Small intestine (tissue), 7 donors: ENCODE results near the gene KIAA1755. TPM values are rescaled to one million over a fixed set of nuclear protein-coding genes. Genes with fewer than 3 reads are reported as not detected.

Experiments used
- DNase-seq, 2 donors: peaks; one replicate each; pipeline versions ENCODE4 v3.0.0 to v3.0.0-alpha.2; 2013
- FAIRE-seq: peaks from 2 replicates; lab custom pipeline; 2012; peaks lifted over from hg19 to GRCh38; lab: Jason Lieb, UNC
- H3K27ac ChIP-seq, 3 donors: one replicate each; pipeline ENCODE4 v1.5.1; 2013; ENCODE audit warnings: low read length in 2 of 3, mild to moderate bottlenecking in 2 of 3, control low read depth in 1 of 3, inconsistent platforms in 1 of 3, low read depth in 1 of 3, moderate library complexity in 1 of 3
- H3K27me3 ChIP-seq, 3 donors: one replicate each; pipeline ENCODE4 v1.6.1; 2013; ENCODE audit warnings: low read length in 3 of 3, inconsistent platforms in 1 of 3; ENCODE audit not compliant: control insufficient read depth in 3 of 3, insufficient read depth in 3 of 3
- H3K36me3 ChIP-seq, 3 donors: one replicate each; pipeline ENCODE4 v1.6.1; 2013; ENCODE audit warnings: low read length in 3 of 3, inconsistent platforms in 1 of 3, low read depth in 1 of 3, mild to moderate bottlenecking in 1 of 3, moderate library complexity in 1 of 3; ENCODE audit not compliant: control insufficient read depth in 3 of 3, insufficient read depth in 2 of 3
- H3K4me1 ChIP-seq, 3 donors: one replicate each; pipeline ENCODE4 v1.6.1; 2013; ENCODE audit warnings: low read length in 2 of 3, inconsistent platforms in 1 of 3, low read depth in 1 of 3, mild to moderate bottlenecking in 1 of 3, moderate library complexity in 1 of 3; ENCODE audit not compliant: control insufficient read depth in 3 of 3, insufficient read depth in 2 of 3
- H3K4me3 ChIP-seq, 3 donors: one replicate each; pipeline ENCODE4 v1.5.1; 2013; ENCODE audit warnings: low read length in 3 of 3, control low read depth in 1 of 3, inconsistent platforms in 1 of 3, low read depth in 1 of 3, mild to moderate bottlenecking in 1 of 3, moderate library complexity in 1 of 3
- H3K9me3 ChIP-seq, 2 donors: one replicate each; pipeline ENCODE4 v1.6.1; 2013; ENCODE audit warnings: low read depth in 1 of 2, low read length in 1 of 2; ENCODE audit not compliant: control insufficient read depth in 2 of 2, insufficient read depth in 1 of 2
- WGBS, 3 donors: extraction: QIAGEN DNeasy Blood & Tissue Kit; methylation state at CpG; one replicate each; pipeline ENCODE4 v1.1.7; 2013; 5-methylcytosine and 5-hydroxymethylcytosine counted together
- polyA plus RNA-seq, 4 donors: library from polyadenylated mRNA; stranded (reverse) in 3 of 4; unstranded in 1 of 4; fragments of 200-250 nt in 3 of 4; fragments of 120-200 nt in 1 of 4; gene quantifications; one replicate each; pipeline versions ENCODE4 v1.2.1 to v1.2.3, GENCODE V29; 2013
- donor health status: healthy with polysubstance abuse.
- donor health status: control.
- donor health status: control.
- donor health status: Bipolar disorder and iron deficiency.
- donor health status: healthy.

KIAA1755 gene
- polyA plus RNA-seq, 4 donors, result 0.45 to 5.6 (median 1.5) TPM

- 78 to 86% (median 82%) methylated on average over 9 of the region's 9 CpGs for WGBS, 3 donors
- DNase-seq (no peak), FAIRE-seq (no peak)
These were observed 83.3 kb downstream of the KIAA1755 start for GRCh38 chr20:38177201-38177600.

GRCh38 chr20:38175304-38176180 lies 85.0 kb downstream of the KIAA1755 start:
- Histone ChIP-seq H3K9me3 (no peaks in the 10 kb centered on the region), H3K4me1 (no peaks in the 10 kb centered on the region), H3K27ac (no peak overlapping the region), H3K27me3 (peaks cover 0 to 9% (median 0%) of the 10 kb centered on the region in 3 donors), H3K4me3 (no peak overlapping the region), H3K36me3 (no peaks in the 10 kb centered on the region)
- FAIRE-seq, result no peak
- WGBS, 3 donors, result 65 to 69% (median 67%) methylated on average over 16 of the region's 16 CpGs
- DNase-seq, result no peak

More at GRCh38 chr20:38177201-38177600, 83.3 kb downstream of the KIAA1755 start:
- Histone ChIP-seq H3K27me3 (peaks cover 0 to 9% (median 0%) of the 10 kb centered on the region in 3 donors), H3K27ac (no peak overlapping the region), H3K9me3 (peaks cover 0 to 10% of the 10 kb centered on the region in 2 donors), H3K36me3 (no peaks in the 10 kb centered on the region), H3K4me3 (no peak overlapping the region), H3K4me1 (no peaks in the 10 kb centered on the region)

- no peak overlapping the region for H3K4me3 ChIP-seq
- H3K27me3 ChIP-seq, result peaks cover 0 to 9% (median 0%) of the 10 kb centered on the region in 3 donors
- no peak overlapping the region for H3K27ac ChIP-seq
- no peaks in the 10 kb centered on the region for H3K36me3 ChIP-seq
- FAIRE-seq, result no peak
- 36 to 48% (median 43%) methylated on average over 14 of the region's 14 CpGs for WGBS, 3 donors
- DNase-seq, result peak in 1 of 2 donors; percentile 20
- peaks cover 0 to 7% (median 0%) of the 10 kb centered on the region in 3 donors for H3K4me1 ChIP-seq
- H3K9me3 ChIP-seq, result no peaks in the 10 kb centered on the region
These were observed 87.0 kb downstream of the KIAA1755 start for GRCh38 chr20:38173237-38174156.

- no peak for FAIRE-seq
- 54 to 67% (median 63%) methylated on average over 4 of the region's 4 CpGs for WGBS, 3 donors
- Histone ChIP-seq H3K36me3 (no peaks in the 10 kb centered on the region), H3K9me3 (no peaks in the 10 kb centered on the region), H3K27ac (no peak overlapping the region), H3K4me1 (peaks cover 0 to 16% (median 0%) of the 10 kb centered on the region in 3 donors), H3K27me3 (peaks cover 0 to 6% (median 0%) of the 10 kb centered on the region in 3 donors), H3K4me3 (no peak overlapping the region)
- DNase-seq, result no peak
These were observed 88.1 kb downstream of the KIAA1755 start for GRCh38 chr20:38172408-38172807.

GRCh38 chr20:38171675-38172043 lies 88.9 kb downstream of the KIAA1755 start:
- no peak overlapping the region for H3K27ac ChIP-seq
- FAIRE-seq, result no peak
- no peaks in the 10 kb centered on the region for H3K9me3 ChIP-seq
- peaks cover 0 to 16% (median 0%) of the 10 kb centered on the region in 3 donors for H3K4me1 ChIP-seq
- H3K4me3 ChIP-seq, result no peak overlapping the region
- WGBS, 3 donors, result 54 to 72% (median 56%) methylated on average over 4 of the region's 4 CpGs
- DNase-seq, result no peak
- H3K36me3 ChIP-seq, result no peaks in the 10 kb centered on the region
- H3K27me3 ChIP-seq, result peaks cover 0 to 2% (median 0%) of the 10 kb centered on the region in 3 donors

- Histone ChIP-seq H3K4me3 (no peak overlapping the region), H3K4me1 (peaks cover 0 to 17% (median 0%) of the 10 kb centered on the region in 3 donors), H3K27ac (peak overlapping the region in 2 of 3 donors; percentile 8 to 53), H3K9me3 (no peaks in the 10 kb centered on the region), H3K36me3 (no peaks in the 10 kb centered on the region), H3K27me3 (peaks cover 0 to 2% (median 0%) of the 10 kb centered on the region in 3 donors)
- DNase-seq (no peak), FAIRE-seq (no peak)
- 49 to 55% (median 49%) methylated on average over 11 of the region's 11 CpGs for whole genome bisulfite sequencing, 3 donors
These were observed 89.5 kb downstream of the KIAA1755 start for GRCh38 chr20:38170826-38171674.

- DNase-seq (no peak), FAIRE-seq (no peak)
- peaks cover 0 to 2% (median 0%) of the 10 kb centered on the region in 3 donors for H3K27me3 ChIP-seq
- H3K36me3 ChIP-seq, result no peaks in the 10 kb centered on the region
- peak overlapping the region in 1 of 3 donors; percentile 11 for H3K27ac ChIP-seq
- H3K9me3 ChIP-seq, result no peaks in the 10 kb centered on the region
- H3K4me1 ChIP-seq, result peaks cover 0 to 24% (median 0%) of the 10 kb centered on the region in 3 donors
- H3K4me3 ChIP-seq, result no peak overlapping the region
- WGBS, 3 donors, result 52 to 74% (median 55%) methylated on average over 8 of the region's 8 CpGs
These were observed 90.2 kb downstream of the KIAA1755 start for GRCh38 chr20:38170219-38170825.
